Skeletal muscle tissue (tissue), 4 donors: ENCODE results near the gene PHPT1. TPM values are rescaled to one million over a fixed set of nuclear protein-coding genes. Genes with fewer than 3 reads are reported as not detected.
A peak's percentile ranks its signal among the peaks of the same experiment; 100 is the strongest.
"Not testable (repeated sequence)": the region's sequence is repeated elsewhere in the genome, so short reads cannot be mapped to it uniquely, and the experiment has no call there.

ENCODE experiments used
- H3K27ac ChIP-seq: one replicate; pipeline ENCODE4 v1.7.0; 2013; ENCODE audit warnings: mild to moderate bottlenecking, low read depth, low read length, inconsistent platforms
- H3K27me3 ChIP-seq, 3 donors: one replicate each; pipeline ENCODE4 v1.7.0; 2013; ENCODE audit warnings: low read length in 3 of 3; ENCODE audit not compliant: control insufficient read depth in 3 of 3, insufficient read depth in 3 of 3
- H3K36me3 ChIP-seq, 3 donors: one replicate each; pipeline ENCODE4 v1.7.0; 2013; ENCODE audit warnings: low read length in 3 of 3; ENCODE audit not compliant: control insufficient read depth in 3 of 3, insufficient read depth in 3 of 3
- H3K4me1 ChIP-seq, 3 donors: one replicate each; pipeline ENCODE4 v1.7.0; 2013; ENCODE audit warnings: low read length in 3 of 3, mild to moderate bottlenecking in 3 of 3; ENCODE audit not compliant: control insufficient read depth in 3 of 3, insufficient read depth in 3 of 3
- H3K4me3 ChIP-seq, 3 donors: one replicate each; pipeline ENCODE4 v1.7.0; 2013; ENCODE audit warnings: low read length in 3 of 3
- H3K9ac ChIP-seq, 3 donors: one replicate each; pipeline ENCODE4 v1.7.0; 2013; ENCODE audit warnings: low read length in 3 of 3, mild to moderate bottlenecking in 3 of 3, moderate library complexity in 2 of 3, low read depth in 1 of 3
- H3K9me3 ChIP-seq, 3 donors: one replicate each; pipeline ENCODE4 v1.7.0; 2013; ENCODE audit warnings: low read length in 3 of 3; ENCODE audit not compliant: control insufficient read depth in 3 of 3
- total RNA-seq: library from RNA; depleted of rRNA; stranded (reverse); fragments of >200 nt; gene quantifications from one replicate; pipeline ENCODE4 v1.2.3, GENCODE V29; 2014
- donor health status: Osteomylitis.

The PHPT1 gene
- total RNA-seq, 1 donor from 2014 or later: 109 TPM

DNA sequence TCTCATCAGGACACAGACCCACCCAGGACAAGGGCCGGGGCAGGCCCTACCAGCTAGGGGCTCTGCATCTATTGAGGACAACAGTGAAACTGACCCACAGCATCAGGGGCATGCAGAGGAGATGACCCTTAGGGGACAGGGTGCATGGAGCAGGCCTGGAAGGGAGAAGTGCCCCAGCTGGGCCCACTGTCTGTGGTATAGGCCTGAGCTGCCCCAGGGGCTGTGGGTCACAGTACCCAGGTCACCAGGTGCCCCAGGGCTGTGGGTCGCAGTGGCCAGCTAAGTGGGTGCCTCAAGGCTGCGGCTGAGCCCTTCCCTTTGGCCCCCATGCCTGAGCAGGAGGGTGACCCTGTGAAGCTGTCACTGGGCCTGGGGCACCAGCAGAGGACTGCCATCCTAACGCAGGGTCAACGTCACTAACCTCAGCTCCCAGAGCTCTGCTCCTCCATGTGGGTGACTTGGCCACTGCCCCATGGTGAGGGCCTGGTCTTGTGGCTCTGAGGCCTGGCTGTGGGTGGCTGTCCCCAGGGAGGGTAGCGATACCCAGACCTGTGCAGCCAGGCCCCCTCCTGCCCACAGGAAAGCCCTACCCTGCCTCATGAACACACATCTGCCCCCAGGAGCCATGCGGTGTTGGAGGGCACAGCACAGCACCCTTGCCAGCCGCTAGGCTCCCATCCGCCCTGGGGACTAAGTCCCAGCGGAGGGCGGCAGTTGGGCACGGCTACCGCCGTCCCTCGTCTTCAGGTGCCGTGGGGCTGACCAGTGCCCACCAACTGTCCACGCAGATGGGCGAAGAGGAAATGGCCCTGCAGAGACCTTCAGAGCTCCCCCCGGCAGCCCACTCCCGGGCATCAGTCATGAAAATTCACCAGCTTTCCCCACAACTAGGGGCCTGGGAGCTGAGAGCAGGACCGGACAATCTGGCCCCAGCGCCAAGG is 12.0 kb downstream of the PHPT1 start:
- Histone ChIP-seq H3K9me3 (no peaks in the 10 kb centered on the region), H3K9ac (no peak overlapping the region), H3K36me3 (peaks cover 33 to 38% (median 36%) of the 10 kb centered on the region in 3 donors), H3K4me3 (no peak overlapping the region), H3K4me1 (peaks cover 11 to 46% (median 18%) of the 10 kb centered on the region in 3 donors), H3K27me3 (no peaks in the 10 kb centered on the region), H3K27ac (no peak overlapping the region)

DNA sequence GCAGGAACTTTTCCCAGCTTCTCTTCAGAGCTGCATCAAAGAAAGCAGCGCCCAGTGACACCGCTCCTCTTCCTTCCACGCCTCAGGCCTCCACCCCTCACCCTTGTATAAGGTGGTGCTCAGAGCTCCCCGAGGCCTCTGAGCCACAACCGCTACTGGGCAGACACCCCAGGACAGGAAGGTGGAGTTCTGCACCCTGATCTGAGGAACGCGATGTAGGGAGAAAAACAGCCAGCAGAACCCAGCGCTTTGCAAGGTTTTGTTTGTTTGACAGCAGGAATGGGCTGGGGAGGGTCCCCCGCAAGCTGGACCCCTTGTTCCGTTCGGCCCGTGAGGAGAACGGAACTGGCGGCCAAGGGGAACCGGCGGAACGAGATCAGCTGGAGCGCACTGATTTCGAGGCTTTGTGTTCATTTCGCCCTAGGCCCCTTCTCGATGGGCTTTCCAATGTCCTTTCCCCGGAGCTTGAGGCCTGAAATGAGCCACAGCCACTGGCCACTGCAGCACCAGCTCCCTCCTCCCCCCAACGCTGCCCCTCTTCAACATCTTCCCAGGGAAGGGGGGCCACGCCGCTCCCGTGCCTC is 12.8 kb downstream of the PHPT1 start:
- Histone ChIP-seq H3K9me3 (no peaks in the 10 kb centered on the region), H3K4me3 (no peak overlapping the region), H3K4me1 (peaks cover 11 to 46% (median 19%) of the 10 kb centered on the region in 3 donors), H3K9ac (no peak overlapping the region), H3K27ac (no peak overlapping the region), H3K36me3 (peaks cover 33 to 38% (median 36%) of the 10 kb centered on the region in 3 donors), H3K27me3 (no peaks in the 10 kb centered on the region)

DNA sequence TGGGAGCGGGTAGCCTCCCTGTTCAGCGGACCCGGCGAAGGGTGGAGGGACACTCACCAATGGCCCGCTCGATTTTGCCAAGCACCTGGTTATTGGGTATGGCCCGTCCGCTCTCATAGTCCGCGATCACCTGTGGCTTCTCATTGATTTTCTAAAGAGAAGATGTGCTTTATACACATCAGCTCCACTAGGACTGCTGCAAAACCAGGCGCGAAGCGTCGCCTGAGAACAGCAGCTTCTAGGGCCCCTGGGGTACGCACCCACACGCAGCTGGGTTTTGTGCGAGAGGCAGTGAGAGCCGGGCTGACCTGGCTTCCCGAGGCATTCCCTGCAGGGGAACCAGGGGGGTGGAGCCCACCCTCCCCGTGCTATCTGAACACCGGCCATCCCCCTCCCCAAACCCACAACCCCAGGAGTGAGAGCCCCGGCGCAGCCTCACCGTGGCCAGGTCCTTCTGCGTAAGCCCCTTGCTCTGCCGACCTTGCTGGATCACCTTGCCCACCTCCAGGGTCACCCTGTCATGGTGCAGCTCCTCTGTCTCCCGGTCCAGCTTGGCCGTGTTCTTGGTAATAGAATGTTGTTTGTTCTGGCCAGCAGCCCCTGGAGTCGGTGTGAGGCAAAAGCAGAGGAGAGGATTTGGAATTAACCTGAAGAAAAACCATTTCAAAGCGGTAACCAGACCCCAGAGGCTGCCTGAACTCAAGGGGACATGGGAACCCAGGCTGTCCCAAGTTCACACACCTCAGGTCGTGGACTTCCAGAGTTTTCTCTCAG is 13.8 kb downstream of the PHPT1 start:
- no peak overlapping the region for H3K4me3 ChIP-seq
- peaks cover 33 to 40% (median 36%) of the 10 kb centered on the region in 3 donors for H3K36me3 ChIP-seq
- H3K4me1 ChIP-seq: peaks cover 11 to 49% (median 22%) of the 10 kb centered on the region in 3 donors
- no peak overlapping the region for H3K27ac ChIP-seq
- no peaks in the 10 kb centered on the region for H3K27me3 ChIP-seq
- no peaks in the 10 kb centered on the region for H3K9me3 ChIP-seq
- H3K9ac ChIP-seq: no peak overlapping the region

DNA sequence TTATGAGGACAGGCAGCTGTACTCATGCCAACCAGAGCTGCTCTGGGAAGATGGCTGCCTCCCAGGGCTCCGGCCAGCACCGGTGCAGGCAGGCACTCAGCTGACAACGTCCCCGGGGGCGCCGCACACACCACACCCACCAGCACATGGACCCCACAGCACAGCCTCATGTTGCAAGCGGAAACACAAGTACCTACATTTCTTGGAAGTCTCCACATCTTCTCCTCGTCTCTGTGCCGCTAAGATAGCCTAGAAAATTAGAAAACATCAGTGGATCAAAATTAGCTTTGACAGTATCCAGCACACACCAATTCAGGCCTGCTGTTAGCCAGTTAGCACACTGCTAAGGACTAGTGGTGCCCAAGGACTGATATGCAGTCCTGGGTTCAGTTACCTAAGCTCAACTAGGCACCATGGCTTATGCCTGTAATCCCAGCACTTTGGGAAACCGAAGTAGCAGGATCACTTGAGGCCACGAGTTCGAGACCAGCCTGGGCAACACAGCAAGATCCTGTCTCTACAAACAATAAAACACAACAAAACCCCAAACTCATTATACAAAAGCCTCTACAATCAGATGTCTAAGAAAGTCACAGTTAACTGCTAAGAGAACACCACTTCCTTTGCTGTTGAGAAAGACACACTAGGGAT is 14.5 kb downstream of the PHPT1 start:
- Histone ChIP-seq H3K9me3 (no peaks in the 10 kb centered on the region), H3K27ac (no peak overlapping the region), H3K36me3 (peaks cover 33 to 40% (median 36%) of the 10 kb centered on the region in 3 donors), H3K27me3 (no peaks in the 10 kb centered on the region), H3K4me3 (no peak overlapping the region), H3K9ac (peak overlapping the region in 1 of 3 donors; percentile 40), H3K4me1 (peaks cover 11 to 42% (median 21%) of the 10 kb centered on the region in 3 donors)

DNA sequence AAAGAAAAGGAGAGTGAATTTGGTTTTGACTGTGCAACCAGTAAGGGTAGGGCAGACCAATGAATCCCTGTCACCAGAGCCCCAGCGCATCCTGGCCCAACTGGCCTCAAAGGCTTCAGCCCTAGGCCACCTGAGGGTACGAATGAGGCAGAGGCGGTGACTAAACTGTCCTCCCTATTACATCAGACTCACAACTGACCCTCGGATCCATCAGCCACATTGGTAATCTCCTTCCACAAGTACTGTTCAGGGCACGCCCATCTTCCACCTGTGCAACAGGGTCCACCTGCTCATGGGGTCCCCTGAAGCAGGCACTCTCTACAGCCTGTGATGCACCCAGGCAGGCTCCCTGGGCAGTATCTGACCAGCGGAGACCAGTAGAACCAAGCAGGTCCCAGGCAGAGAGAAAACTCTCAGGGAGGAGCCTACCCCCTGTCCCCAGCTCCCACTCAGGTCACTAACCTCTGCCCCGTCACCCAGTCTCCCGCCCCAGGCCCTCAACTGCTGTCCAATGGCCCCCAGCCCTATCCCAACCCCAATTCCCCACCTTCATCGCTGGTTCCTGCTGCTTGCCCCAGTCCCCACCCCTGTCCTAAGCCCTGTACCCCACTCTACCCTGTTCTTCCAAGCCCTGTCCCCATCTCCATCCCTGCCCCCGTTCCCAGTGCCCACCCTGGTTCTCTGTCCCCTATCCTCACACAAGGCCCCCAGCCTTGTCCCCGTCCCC is 16.0 kb downstream of the PHPT1 start:
- Histone ChIP-seq H3K27me3 (no peaks in the 10 kb centered on the region), H3K9me3 (no peaks in the 10 kb centered on the region), H3K36me3 (peaks cover 33 to 40% (median 36%) of the 10 kb centered on the region in 3 donors), H3K9ac (peak overlapping the region; percentile 85 to 96 (median 87)), H3K27ac (peak overlapping the region; percentile 94), H3K4me3 (peak overlapping the region; percentile 75 to 90 (median 85)), H3K4me1 (peaks cover 8 to 29% (median 14%) of the 10 kb centered on the region in 3 donors)

DNA sequence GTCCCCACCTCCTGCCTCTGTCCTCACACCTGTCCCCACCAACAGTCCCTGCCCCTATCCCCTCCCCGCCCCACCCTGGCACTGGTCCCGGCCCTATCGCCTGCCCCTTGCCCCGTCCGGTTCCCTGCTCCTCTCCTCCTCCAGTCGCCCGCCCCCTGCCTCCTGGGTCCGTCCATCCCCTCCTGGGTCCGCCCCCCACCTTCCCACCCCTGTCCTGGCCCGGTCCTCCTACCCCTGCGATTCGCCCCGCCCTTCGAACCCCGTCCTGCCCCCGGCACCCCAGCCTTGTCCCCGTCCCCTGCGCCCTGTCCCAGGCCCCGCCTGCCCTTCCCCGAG is 16.5 kb downstream of the PHPT1 start:
- H3K27ac ChIP-seq: peak overlapping the region; percentile 94
- no peaks in the 10 kb centered on the region for H3K27me3 ChIP-seq
- H3K9ac ChIP-seq: peak overlapping the region; percentile 87 to 96 (median 91)
- H3K4me1 ChIP-seq: peaks cover 8 to 29% (median 14%) of the 10 kb centered on the region in 3 donors
- peaks cover 30 to 36% (median 32%) of the 10 kb centered on the region in 3 donors for H3K36me3 ChIP-seq
- peak overlapping the region; percentile 75 to 90 (median 85) for H3K4me3 ChIP-seq
- H3K9me3 ChIP-seq: no peaks in the 10 kb centered on the region

DNA sequence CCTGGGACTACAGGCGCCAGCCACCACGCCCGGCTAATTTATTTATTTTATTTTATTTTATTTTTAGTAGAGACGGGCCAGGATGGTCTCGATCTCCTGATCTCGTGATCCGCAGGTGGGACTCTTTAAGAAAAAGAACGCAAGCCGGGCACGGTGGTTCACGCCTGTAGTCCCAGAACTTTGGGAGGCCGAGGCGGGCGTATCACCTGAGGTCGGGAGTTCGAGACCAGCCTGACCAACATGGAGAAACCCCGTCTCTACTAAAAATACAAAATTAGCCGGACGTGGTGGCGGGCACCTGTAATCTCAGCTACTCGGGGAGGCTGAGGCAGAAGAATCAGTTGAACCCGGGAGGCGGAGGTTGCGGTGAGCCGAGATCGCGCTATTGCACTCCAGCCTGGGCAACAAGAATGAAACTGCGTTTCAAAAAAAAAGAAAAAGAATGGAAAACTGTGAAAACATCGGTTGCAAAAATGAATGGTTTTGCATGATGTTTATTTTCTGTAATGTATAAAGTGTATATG is 17.8 kb downstream of the PHPT1 start:
- H3K27me3 ChIP-seq, H3K27ac ChIP-seq, H3K9me3 ChIP-seq: not testable (repeated sequence)
- Histone ChIP-seq H3K4me1 (peaks cover 8 to 23% (median 14%) of the 10 kb centered on the region in 3 donors), H3K36me3 (peaks cover 19 to 23% (median 19%) of the 10 kb centered on the region in 3 donors), H3K9ac (peak overlapping the region; percentile 43 to 84 (median 72)), H3K4me3 (peak overlapping the region; percentile 59 to 90 (median 65))

DNA sequence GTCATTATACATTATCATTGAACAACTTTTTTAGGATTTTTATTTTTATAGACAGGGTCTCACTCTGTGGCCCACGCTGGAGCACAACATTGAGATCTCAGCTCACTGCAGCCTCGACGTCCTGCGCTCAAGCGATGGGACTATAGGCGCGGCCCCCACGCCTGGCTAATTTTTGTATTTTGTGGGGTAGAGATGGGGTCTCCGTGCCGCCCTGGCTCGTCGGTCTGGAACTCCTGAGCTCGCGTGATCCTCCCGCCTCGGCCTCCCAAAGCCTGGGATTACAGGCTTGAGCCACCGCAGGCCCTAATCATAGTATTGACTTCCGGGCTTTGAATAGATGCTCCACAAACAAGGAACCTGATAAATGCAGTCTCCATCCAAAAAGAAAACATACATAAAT is 18.3 kb downstream of the PHPT1 start:
- H3K4me1 ChIP-seq: peaks cover 8 to 23% (median 14%) of the 10 kb centered on the region in 3 donors
- peaks cover 14 to 20% (median 14%) of the 10 kb centered on the region in 3 donors for H3K36me3 ChIP-seq
- no peak overlapping the region for H3K9ac ChIP-seq
- no peaks in the 10 kb centered on the region for H3K27me3 ChIP-seq
- no peak overlapping the region for H3K27ac ChIP-seq
- H3K9me3 ChIP-seq: no peaks in the 10 kb centered on the region
- H3K4me3 ChIP-seq: peak overlapping the region in 1 of 3 donors; percentile 90

DNA sequence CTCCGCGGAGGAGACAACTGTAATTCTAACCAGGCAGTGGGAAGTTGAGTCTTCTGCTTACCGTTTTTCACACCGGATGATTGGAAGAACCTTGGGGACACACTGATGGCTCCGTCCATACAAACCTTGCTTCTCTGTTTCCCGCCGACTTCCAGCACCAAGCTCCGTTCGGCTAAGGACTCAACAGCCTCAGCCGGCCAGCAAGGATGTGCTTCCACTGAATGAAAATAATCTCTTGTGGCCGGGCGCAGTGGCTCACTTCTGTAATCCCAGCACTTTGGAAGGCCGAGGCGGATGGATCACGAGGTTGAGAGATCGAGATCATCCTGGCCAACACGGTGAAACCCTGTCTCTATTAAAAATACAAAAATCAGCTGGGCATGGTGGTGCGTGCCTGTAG is 18.7 kb downstream of the PHPT1 start:
- Histone ChIP-seq H3K4me1 (peaks cover 8 to 23% (median 14%) of the 10 kb centered on the region in 3 donors), H3K4me3 (no peak overlapping the region), H3K27me3 (no peaks in the 10 kb centered on the region), H3K9me3 (no peaks in the 10 kb centered on the region), H3K36me3 (peaks cover 9 to 16% (median 10%) of the 10 kb centered on the region in 3 donors), H3K9ac (no peak overlapping the region), H3K27ac (no peak overlapping the region)
